ENCODE measurements around the gene ESYT3. TPM values are rescaled to one million over a fixed set of nuclear protein-coding genes. Genes with fewer than 3 reads are reported as not detected.

Gene ESYT3
- total and polyA plus RNA-seq, 4 donors: under 0.01 to 0.07 (median 0.05) TPM

- H3K36me3 ChIP-seq (ENCODE audit: control insufficient read depth in 4 of 4, insufficient read depth in 3 of 4, low read depth in 1 of 4, low read length in 3 of 4): no peaks in the 10 kb centered on the region
- DNase-seq (ENCODE audit: low spot score): no peak
- TF ChIP-seq TAF1 (conservative IDR thresholded peaks at IDR 0.05): no peak
- TF ChIP-seq, protein P1, sequence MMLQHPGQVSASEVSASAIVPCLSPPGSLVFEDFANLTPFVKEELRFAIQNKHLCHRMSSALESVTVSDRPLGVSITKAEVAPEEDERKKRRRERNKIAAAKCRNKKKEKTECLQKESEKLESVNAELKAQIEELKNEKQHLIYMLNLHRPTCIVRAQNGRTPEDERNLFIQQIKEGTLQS (IDR thresholded peaks at IDR 0.05): no peak
- no peak for TF ChIP-seq FOXA2 (IDR thresholded peaks at IDR 0.05)
- TF ChIP-seq EGR1 (IDR thresholded peaks at IDR 0.05; ENCODE audit: low read depth in 2 of 2): no peak
- no peak for TF ChIP-seq YY1 (IDR thresholded peaks at IDR 0.05)
- TF ChIP-seq MAX (IDR thresholded peaks at IDR 0.05): no peak
- TF ChIP-seq JUND (IDR thresholded peaks at IDR 0.05): no peak
- TF ChIP-seq HNF4A (conservative IDR thresholded peaks at IDR 0.05): no peak
- no peak for TF ChIP-seq SP1 (IDR thresholded peaks at IDR 0.05)
- TF ChIP-seq, protein P2, sequence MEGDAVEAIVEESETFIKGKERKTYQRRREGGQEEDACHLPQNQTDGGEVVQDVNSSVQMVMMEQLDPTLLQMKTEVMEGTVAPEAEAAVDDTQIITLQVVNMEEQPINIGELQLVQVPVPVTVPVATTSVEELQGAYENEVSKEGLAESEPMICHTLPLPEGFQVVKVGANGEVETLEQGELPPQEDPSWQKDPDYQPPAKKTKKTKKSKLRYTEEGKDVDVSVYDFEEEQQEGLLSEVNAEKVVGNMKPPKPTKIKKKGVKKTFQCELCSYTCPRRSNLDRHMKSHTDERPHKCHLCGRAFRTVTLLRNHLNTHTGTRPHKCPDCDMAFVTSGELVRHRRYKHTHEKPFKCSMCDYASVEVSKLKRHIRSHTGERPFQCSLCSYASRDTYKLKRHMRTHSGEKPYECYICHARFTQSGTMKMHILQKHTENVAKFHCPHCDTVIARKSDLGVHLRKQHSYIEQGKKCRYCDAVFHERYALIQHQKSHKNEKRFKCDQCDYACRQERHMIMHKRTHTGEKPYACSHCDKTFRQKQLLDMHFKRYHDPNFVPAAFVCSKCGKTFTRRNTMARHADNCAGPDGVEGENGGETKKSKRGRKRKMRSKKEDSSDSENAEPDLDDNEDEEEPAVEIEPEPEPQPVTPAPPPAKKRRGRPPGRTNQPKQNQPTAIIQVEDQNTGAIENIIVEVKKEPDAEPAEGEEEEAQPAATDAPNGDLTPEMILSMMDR (IDR thresholded peaks at IDR 0.05; ENCODE audit: low read depth, low read length, missing input control): no peak
- TF ChIP-seq NR2F2 (IDR thresholded peaks at IDR 0.05): no peak
- TF ChIP-seq HNF4G (IDR thresholded peaks at IDR 0.05): no peak
- no peak for TF ChIP-seq REST (IDR thresholded peaks at IDR 0.05)
- TF ChIP-seq, protein P3, sequence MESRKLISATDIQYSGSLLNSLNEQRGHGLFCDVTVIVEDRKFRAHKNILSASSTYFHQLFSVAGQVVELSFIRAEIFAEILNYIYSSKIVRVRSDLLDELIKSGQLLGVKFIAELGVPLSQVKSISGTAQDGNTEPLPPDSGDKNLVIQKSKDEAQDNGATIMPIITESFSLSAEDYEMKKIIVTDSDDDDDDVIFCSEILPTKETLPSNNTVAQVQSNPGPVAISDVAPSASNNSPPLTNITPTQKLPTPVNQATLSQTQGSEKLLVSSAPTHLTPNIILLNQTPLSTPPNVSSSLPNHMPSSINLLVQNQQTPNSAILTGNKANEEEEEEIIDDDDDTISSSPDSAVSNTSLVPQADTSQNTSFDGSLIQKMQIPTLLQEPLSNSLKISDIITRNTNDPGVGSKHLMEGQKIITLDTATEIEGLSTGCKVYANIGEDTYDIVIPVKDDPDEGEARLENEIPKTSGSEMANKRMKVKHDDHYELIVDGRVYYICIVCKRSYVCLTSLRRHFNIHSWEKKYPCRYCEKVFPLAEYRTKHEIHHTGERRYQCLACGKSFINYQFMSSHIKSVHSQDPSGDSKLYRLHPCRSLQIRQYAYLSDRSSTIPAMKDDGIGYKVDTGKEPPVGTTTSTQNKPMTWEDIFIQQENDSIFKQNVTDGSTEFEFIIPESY (IDR thresholded peaks at IDR 0.05): no peak
- H3K27ac ChIP-seq (ENCODE audit: low read depth in 1 of 2, low read length in 2 of 2): no peak overlapping the region
- H3K9ac ChIP-seq (ENCODE audit: low read depth in 1 of 2, low read length in 2 of 2): no peak overlapping the region
- no peaks in the 10 kb centered on the region for H3K4me1 ChIP-seq (ENCODE audit: control insufficient read depth in 4 of 4, insufficient read depth in 4 of 4, low read length in 3 of 4)
- H3K4me3 ChIP-seq (ENCODE audit: low read depth in 1 of 3, low read length in 3 of 3): no peak overlapping the region
- peaks cover 0 to 2% (median 0%) of the 10 kb centered on the region in 4 donors for H3K27me3 ChIP-seq (ENCODE audit: control insufficient read depth in 4 of 4, insufficient read depth in 4 of 4, low read length in 3 of 4)
- H3K9me3 ChIP-seq (ENCODE audit: control insufficient read depth in 4 of 4, low read length in 3 of 4): no peaks in the 10 kb centered on the region
- 85% methylated on average over 11 of the region's 11 CpGs for WGBS
Observed at GRCh38 chr3:138457863-138458735, 23.7 kb downstream of the ESYT3 start.

Data from liver (tissue), 9 donors.